ENCODE measurements around the gene SMOC2.

- TF ChIP-seq CTCF (IDR thresholded peaks at IDR 0.05) (no peak), POLR2A (IDR thresholded peaks at IDR 0.05) (no peak)
Observed at GRCh38 chr6:168650671-168651111, 209.7 kb downstream of the SMOC2 start.

Measured in breast epithelium (tissue), 3 donors.